GM23338 (cell line): ENCODE measurements around the gene CACNG6. TPM values are rescaled to one million over a fixed set of nuclear protein-coding genes. Genes with fewer than 3 reads are reported as not detected.

Source experiments
- ATAC-seq: fragments of 200-7000 bp; cut with Tn5 transposase; 3 replicates; pipeline ENCODE4 v1.9.1; 2020
- DNase-seq: peaks from one replicate; pipeline ENCODE4 v3.0.0-alpha.2; 2015; ENCODE audit warnings: low spot score
- H2AFZ ChIP-seq: fragments of 200-600 bp; sonication (generic); 2 replicates; pipeline ENCODE4 v1.8.0; 2016; ENCODE audit warnings: antibody characterized with exemption, mild to moderate bottlenecking, moderate library complexity
- H3F3A ChIP-seq: fragments of 200-600 bp; sonication (generic); replicated peaks from 2 replicates; pipeline ENCODE4 v1.8.0; 2017; ENCODE audit warnings: antibody characterized with exemption, mixed run types, low read depth
- H3K27ac ChIP-seq: fragments of 200-600 bp; sonication (generic); 2 replicates; pipeline ENCODE4 v1.6.1; 2016; ENCODE audit warnings: low read depth
- H3K27me3 ChIP-seq: fragments of 200-600 bp; sonication (generic); 2 replicates; pipeline ENCODE4 v1.8.0; 2016; ENCODE audit warnings: mild to moderate bottlenecking, mixed run types, moderate library complexity; ENCODE audit not compliant: insufficient read depth
- H3K36me3 ChIP-seq: fragments of 200-600 bp; sonication (generic); 2 replicates; pipeline ENCODE4 v1.8.0; 2016; ENCODE audit warnings: mild to moderate bottlenecking; ENCODE audit not compliant: insufficient read depth
- H3K4me1 ChIP-seq: fragments of 200-600 bp; sonication (generic); 2 replicates; pipeline ENCODE4 v1.8.0; 2016; ENCODE audit warnings: mild to moderate bottlenecking, moderate library complexity; ENCODE audit not compliant: insufficient read depth
- H3K4me2 ChIP-seq: fragments of 200-600 bp; sonication (generic); 2 replicates; pipeline ENCODE4 v1.7.1; 2017; ENCODE audit warnings: mixed run types
- H3K4me3 ChIP-seq: fragments of 200-600 bp; sonication (generic); 2 replicates; pipeline ENCODE4 v1.6.1; 2016; ENCODE audit warnings: mixed run types
- H3K79me2 ChIP-seq: fragments of 200-600 bp; sonication (generic); replicated peaks from 2 replicates; pipeline ENCODE4 v1.8.0; 2017; ENCODE audit warnings: mild to moderate bottlenecking; ENCODE audit not compliant: insufficient read depth
- H3K9me2 ChIP-seq: fragments of 200-600 bp; sonication (generic); 2 replicates; pipeline ENCODE4 v1.8.0; 2017; ENCODE audit not compliant: insufficient read depth
- H4K20me1 ChIP-seq: fragments of 200-600 bp; sonication (generic); replicated peaks from 2 replicates; pipeline ENCODE4 v1.8.0; 2017; ENCODE audit warnings: mild to moderate bottlenecking; ENCODE audit not compliant: insufficient read depth
- H3K27ac Mint-ChIP-seq: 2 replicates; pipeline ENCODE4 v1.8.0; 2020; ENCODE audit warnings: inconsistent platforms, mild to moderate bottlenecking, moderate library complexity, mixed read lengths
- H3K27me3 Mint-ChIP-seq: 3 replicates; pipeline ENCODE4 v1.8.0; 2022; ENCODE audit warnings: low read depth, mild to moderate bottlenecking, moderate library complexity, mixed read lengths, inconsistent platforms; ENCODE audit not compliant: insufficient read depth, poor library complexity
- H3K36me3 Mint-ChIP-seq: 3 replicates; pipeline ENCODE4 v1.8.0; 2021; ENCODE audit warnings: low read depth, mild to moderate bottlenecking, inconsistent platforms, moderate library complexity, mixed read lengths
- H3K4me1 Mint-ChIP-seq: 3 replicates; pipeline ENCODE4 v1.8.0; 2020; ENCODE audit warnings: mild to moderate bottlenecking, inconsistent platforms, mixed read lengths
- H3K4me3 Mint-ChIP-seq: 3 replicates; pipeline ENCODE4 v1.8.0; 2021; ENCODE audit warnings: moderate library complexity, mild to moderate bottlenecking, inconsistent platforms, mixed read lengths
- H3K9me3 Mint-ChIP-seq: 3 replicates; pipeline ENCODE4 v1.8.0; 2020; ENCODE audit warnings: moderate library complexity, mild to moderate bottlenecking, inconsistent platforms, mixed read lengths
- CREB1 ChIP-seq: fragments of 250-450 bp; sonication (Bioruptor Pico); IDR thresholded peaks from 2 replicates; pipeline ENCODE4 v1.5.0; 2020; ENCODE audit warnings: low read depth, mild to moderate bottlenecking, moderate library complexity
- CTCF ChIP-seq, 2 experiments: fragments of 200-600 bp in 1 of 2; sonication (generic) in 1 of 2; conservative IDR thresholded peaks; 2 replicates each; pipeline versions ENCODE4 v1.5.1 to v1.6.1; 2016 to 2017; ENCODE audit warnings: antibody characterized with exemption in 2 of 2, low read depth in 2 of 2, mild to moderate bottlenecking in 2 of 2, moderate library complexity in 1 of 2
- EZH2 ChIP-seq: fragments of 200-600 bp; sonication (generic); IDR thresholded peaks from one replicate; pipeline ENCODE4 v1.8.0; 2017; ENCODE audit warnings: antibody characterized with exemption, mild to moderate bottlenecking, low read depth; ENCODE audit not compliant: unreplicated experiment
- JUNB ChIP-seq: IDR thresholded peaks from one replicate; pipeline ENCODE4 v1.6.1; 2016; ENCODE audit warnings: antibody characterized with exemption; ENCODE audit not compliant: unreplicated experiment
- POLR2AphosphoS5 ChIP-seq: IDR thresholded peaks from 2 replicates; pipeline ENCODE4 v1.6.1; 2016; ENCODE audit warnings: antibody characterized with exemption, low read depth
- REST ChIP-seq: IDR thresholded peaks from one replicate; pipeline ENCODE4 v1.6.1; 2018; ENCODE audit warnings: antibody characterized with exemption; ENCODE audit not compliant: unreplicated experiment
- ZNF331 ChIP-seq: fragments of 250-450 bp; sonication (Bioruptor Pico); IDR thresholded peaks from 2 replicates; pipeline ENCODE4 v1.5.0; 2020; ENCODE audit warnings: low read depth, mild to moderate bottlenecking, moderate library complexity
- polyA plus RNA-seq: library from polyadenylated mRNA; unstranded; fragments of >200 nt; fragmentation: Nextera tagmentation; extraction: Ambion mirVana; gene quantifications from 2 replicates; pipeline ENCODE4 v1.2.1, GENCODE V29; 2016
- total RNA-seq: library from RNA; depleted of rRNA; stranded (reverse); fragments of >200 nt; shearing (Covaris generic); gene quantifications from 2 replicates; pipeline ENCODE4 v1.2.3, GENCODE V29; 2014
- TF ChIP-seq, protein P1 (sequence below): IDR thresholded peaks from 2 replicates; pipeline ENCODE4 v1.6.1; 2016; ENCODE audit warnings: antibody characterized with exemption

Gene CACNG6
- total and polyA plus RNA-seq, 2 experiments from 2014 or later = 0.38 to 1.5 TPM

DNA sequence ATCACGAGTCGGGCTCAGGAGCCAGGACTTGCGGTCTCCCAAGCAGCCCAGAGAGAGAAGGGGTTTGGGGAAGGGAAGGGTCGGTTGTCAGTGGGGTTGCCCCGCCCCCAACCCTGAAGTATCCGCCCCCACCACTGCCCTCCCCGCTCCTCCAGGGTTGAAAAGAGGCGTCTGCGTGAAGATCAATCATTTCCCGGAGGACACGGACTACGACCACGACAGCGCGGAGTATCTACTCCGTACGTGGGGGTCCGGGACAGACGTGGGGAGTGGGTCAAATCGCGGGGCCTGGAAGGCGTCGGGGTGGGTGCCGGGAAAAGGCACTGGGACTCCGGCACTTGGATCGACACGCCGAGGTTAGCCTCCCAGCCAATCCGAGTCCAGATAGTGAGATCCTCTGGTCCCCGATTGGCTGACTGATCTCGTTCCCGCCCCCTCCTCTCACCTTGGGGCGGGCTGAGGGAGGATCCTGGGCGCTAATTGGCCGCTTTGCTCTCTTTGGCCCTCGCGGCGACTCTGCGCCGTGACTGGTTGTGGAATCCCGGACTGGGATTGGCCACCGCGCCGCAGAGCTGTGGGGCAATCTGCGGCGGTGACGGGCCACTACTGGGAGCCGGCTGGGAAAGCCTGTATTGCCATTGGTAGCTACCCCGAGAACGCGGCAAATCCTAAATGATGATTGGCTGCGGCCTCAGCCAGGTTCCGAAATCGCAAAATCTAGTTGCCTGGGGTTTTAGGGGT is 13.3 kb upstream of the CACNG6 start (continued):
- TF ChIP-seq CTCF (conservative IDR thresholded peaks at IDR 0.05; ENCODE audit: low read depth in 2 of 2) (no peak), EZH2 (no peak), JUNB (no peak), ZNF331 (no peak), POLR2AphosphoS5 (peak; percentile 94), CREB1 (CRISPR knock-in tag) (peak; percentile 71), REST (no peak)
- TF ChIP-seq, protein P1, sequence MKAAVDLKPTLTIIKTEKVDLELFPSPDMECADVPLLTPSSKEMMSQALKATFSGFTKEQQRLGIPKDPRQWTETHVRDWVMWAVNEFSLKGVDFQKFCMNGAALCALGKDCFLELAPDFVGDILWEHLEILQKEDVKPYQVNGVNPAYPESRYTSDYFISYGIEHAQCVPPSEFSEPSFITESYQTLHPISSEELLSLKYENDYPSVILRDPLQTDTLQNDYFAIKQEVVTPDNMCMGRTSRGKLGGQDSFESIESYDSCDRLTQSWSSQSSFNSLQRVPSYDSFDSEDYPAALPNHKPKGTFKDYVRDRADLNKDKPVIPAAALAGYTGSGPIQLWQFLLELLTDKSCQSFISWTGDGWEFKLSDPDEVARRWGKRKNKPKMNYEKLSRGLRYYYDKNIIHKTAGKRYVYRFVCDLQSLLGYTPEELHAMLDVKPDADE = peak; percentile 23; the same call in 1 of the 2 replicates

DNA sequence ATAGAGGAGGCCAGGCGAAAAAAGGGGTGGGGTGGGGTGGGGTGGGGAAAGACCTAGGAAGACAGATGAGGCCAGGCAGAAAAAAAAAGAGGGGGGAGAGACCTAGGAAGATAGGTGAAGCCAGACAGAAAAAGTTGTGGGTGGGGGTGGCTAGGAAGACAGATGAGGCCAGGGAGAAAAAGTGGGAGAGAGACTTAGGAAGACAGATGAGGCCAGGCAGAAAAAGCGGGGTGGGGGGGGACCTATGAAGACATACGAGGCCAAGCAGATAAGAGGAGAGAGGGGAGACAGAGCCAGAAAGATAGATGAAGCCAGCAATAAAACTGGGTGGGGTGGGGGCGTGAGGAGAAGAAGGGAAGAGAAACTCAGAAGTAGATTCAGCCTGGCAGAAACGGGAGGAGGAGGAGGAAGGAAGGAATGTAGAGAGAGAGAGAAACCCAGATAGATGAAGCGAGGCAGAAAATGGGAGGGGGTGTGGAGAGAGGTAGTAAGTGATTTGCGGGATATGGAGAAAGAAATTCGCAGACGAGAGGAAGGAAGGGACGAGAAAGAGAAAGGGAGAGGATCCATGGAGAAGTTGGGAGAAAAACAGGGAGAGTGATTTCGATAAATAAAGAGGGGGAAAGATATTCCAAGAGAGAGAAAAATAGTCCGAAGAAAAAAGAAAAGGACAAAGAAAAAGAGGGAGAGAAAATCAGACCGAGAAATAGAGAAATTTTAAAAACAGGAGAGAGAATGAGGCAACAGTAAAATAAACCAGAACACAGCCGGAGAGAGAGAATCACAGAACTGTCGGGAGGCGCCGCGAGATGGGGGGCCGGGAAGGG is 12.2 kb upstream of the CACNG6 start:
- Histone ChIP-seq H3K4me1 (peaks cover 8% of the 10 kb centered on the region; the same call in 1 of the 2 replicates), H3K4me3 (peak overlapping the region; percentile 62), H3K4me2 (peak overlapping the region; percentile 80), H3K27ac (peak overlapping the region; percentile 85), H3K27me3 (peaks cover 8% of the 10 kb centered on the region; the same call in 1 of the 2 replicates), H3F3A (peaks cover 17% of the 10 kb centered on the region; the same call in 1 of the 2 replicates), H3K36me3 (no peaks in the 10 kb centered on the region), H3K79me2 (peaks cover 6% of the 10 kb centered on the region), H3K9me2 (no peaks in the 10 kb centered on the region), H4K20me1 (peaks cover 8% of the 10 kb centered on the region), H2AFZ (no peak overlapping the region)
- H3K36me3 Mint-ChIP-seq = peaks cover 24% of the 10 kb centered on the region
- peaks cover 3% of the 10 kb centered on the region; the same call in 2 of the 3 replicates for H3K9me3 Mint-ChIP-seq
- peak overlapping the region; percentile 91 for H3K27ac Mint-ChIP-seq
- H3K4me3 Mint-ChIP-seq = peak overlapping the region; percentile 85
- DNase-seq = peak; percentile 55
- no peak for ATAC-seq
- peaks cover 34% of the 10 kb centered on the region for H3K27me3 Mint-ChIP-seq
- H3K4me1 Mint-ChIP-seq = peaks cover 18% of the 10 kb centered on the region
- TF ChIP-seq CTCF (conservative IDR thresholded peaks at IDR 0.05; ENCODE audit: low read depth in 2 of 2) = no peak
- TF ChIP-seq POLR2AphosphoS5 = no peak; the same call in 1 of the 2 replicates
- TF ChIP-seq JUNB = no peak
